IPS-18a (cell line): ENCODE data around the gene CXCL16.

Experiments
- H3K27ac ChIP-seq: one replicate; pipeline ENCODE4 v1.5.1; 2013; ENCODE audit warnings: low read length
- H3K27me3 ChIP-seq: one replicate; pipeline ENCODE4 v1.6.1; 2013; ENCODE audit warnings: mild to moderate bottlenecking, low read length; ENCODE audit not compliant: control insufficient read depth, insufficient read depth
- H3K36me3 ChIP-seq: one replicate; pipeline ENCODE4 v1.6.1; 2013; ENCODE audit warnings: low read depth, low read length; ENCODE audit not compliant: control insufficient read depth
- H3K4me1 ChIP-seq: one replicate; pipeline ENCODE4 v1.6.1; 2013; ENCODE audit warnings: low read depth, low read length; ENCODE audit not compliant: control insufficient read depth
- H3K4me3 ChIP-seq: one replicate; pipeline ENCODE4 v1.5.1; 2013; ENCODE audit warnings: low read length
- H3K9ac ChIP-seq: one replicate; pipeline ENCODE4 v1.6.1; 2013; ENCODE audit warnings: mild to moderate bottlenecking, low read length, moderate library complexity
- H3K9me3 ChIP-seq: one replicate; pipeline ENCODE4 v1.6.1; 2013; ENCODE audit warnings: low read depth, low read length; ENCODE audit not compliant: control insufficient read depth

The CXCL16 gene, protein sequence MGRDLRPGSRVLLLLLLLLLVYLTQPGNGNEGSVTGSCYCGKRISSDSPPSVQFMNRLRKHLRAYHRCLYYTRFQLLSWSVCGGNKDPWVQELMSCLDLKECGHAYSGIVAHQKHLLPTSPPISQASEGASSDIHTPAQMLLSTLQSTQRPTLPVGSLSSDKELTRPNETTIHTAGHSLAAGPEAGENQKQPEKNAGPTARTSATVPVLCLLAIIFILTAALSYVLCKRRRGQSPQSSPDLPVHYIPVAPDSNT

DNA sequence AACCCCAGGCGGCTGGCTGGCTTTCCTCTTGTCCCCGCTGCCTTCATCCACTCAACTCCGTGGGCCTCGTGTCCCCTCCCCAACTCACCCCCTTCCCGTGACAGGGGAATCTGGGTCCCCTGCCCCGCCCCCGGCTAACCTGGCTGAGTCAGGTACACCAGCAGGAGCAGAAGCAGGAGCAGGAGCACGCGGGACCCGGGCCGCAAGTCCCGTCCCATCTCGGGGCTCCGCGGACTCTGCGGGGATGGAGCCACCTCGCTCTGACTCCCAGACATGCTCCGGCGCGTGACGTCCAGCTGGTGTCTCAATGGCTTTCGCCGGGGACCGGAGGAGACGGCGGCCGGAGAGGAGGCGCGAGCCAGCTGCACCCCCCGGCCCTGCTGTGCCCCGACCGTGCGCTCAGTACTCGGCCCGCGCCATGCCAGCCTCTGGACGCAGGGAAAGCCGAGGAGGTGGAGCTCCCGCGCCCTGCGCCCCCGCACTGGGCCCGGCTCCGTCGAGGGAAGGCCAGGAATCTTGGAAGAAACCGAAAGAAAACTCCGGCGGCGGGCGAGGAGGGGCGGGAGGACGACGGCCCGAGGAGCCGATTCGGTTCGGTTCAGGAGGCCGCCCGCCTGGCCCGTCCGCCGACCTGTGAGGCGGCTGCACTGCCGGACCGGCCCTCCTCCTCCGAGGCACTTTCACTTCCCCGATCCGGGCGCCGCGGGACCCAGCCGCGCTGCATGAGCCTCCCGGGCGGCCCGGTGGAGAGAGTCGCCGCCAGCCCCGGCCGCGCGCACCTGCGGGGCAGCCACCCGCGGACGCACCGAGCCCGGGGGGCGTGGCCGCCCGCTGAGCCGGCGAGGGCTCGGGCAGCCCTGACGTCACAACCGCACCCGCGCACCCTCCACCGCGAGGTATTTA lies at the start of gene CXCL16, which contains the start of gene ZMYND15:
Gene CXCL16, minus strand, starts transcription at position 807 of the 903 bp plus-strand sequence. Its CDS starts 589 bp downstream, at position 218.
Gene ZMYND15, plus strand, starts transcription at position 712 of the 903 bp plus-strand sequence. CDS start 716 bp downstream, outside the sequence.
- peaks cover 4% of the 10 kb centered on the region for H3K4me1 ChIP-seq
- no peaks in the 10 kb centered on the region for H3K36me3 ChIP-seq
- no peak within 1 kb of the TSS for H3K27ac ChIP-seq
- peaks cover 82% of the 10 kb centered on the region for H3K27me3 ChIP-seq
- no peak within 1 kb of the TSS for H3K9ac ChIP-seq
- H3K4me3 ChIP-seq = peak within 1 kb of the TSS; percentile 60
- no peaks in the 10 kb centered on the region for H3K9me3 ChIP-seq

DNA sequence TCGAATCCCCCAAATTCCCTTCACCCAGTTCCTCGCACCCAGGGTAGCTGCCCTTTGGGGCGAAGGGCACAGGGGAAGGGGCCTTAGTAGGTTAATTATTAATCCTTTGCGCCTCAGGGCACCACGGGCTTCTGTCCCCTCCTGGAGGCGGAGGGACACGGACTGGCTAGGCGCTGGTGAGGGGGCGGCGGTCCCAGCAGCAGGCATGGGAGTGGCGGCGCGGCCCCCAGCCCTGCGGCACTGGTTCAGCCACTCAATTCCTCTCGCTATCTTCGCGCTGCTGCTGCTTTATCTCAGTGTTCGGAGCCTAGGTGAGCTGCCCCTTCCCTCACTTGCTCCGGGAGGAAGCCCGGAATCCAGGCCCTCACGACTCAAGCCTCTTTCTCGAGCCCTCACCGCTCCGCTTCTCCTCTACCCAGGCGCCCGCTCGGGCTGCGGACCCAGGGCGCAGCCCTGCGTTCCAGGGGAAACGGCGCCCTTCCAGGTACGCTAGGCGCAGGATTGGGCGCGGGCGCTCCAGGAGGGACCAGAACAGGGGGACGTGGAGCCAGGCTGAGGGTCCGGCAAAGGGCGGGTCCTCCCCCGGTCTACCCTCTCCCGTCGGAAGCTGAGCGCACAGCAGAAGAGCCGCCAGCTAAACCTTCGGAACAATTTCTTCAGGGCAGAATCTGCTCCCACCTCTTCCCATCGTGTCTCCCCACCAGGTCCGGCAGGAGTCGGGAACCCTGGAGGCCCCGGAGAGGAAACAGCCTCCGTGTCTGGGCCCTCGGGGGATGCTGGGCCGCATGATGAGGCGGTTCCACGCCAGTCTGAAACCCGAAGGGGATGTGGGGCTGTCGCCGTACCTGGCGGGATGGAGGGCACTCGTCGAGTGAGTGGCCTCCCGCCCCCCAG lies 49.3 kb upstream of the CXCL16 start, which contains the start of gene GLTPD2:
Gene GLTPD2, plus strand, starts transcription at position 158 of the 894 bp plus-strand sequence. Its CDS starts 48 bp downstream, at position 206.
- Histone ChIP-seq H3K27ac (no peak within 1 kb of the TSS), H3K9ac (no peak within 1 kb of the TSS), H3K9me3 (no peaks in the 10 kb centered on the region), H3K36me3 (no peaks in the 10 kb centered on the region), H3K27me3 (peaks cover 74% of the 10 kb centered on the region), H3K4me3 (peak within 1 kb of the TSS; percentile 73), H3K4me1 (no peaks in the 10 kb centered on the region)

- Histone ChIP-seq H3K27ac (no peak overlapping the region), H3K9me3 (no peaks in the 10 kb centered on the region), H3K36me3 (no peaks in the 10 kb centered on the region), H3K4me3 (peak overlapping the region; percentile 73), H3K4me1 (no peaks in the 10 kb centered on the region), H3K27me3 (peaks cover 75% of the 10 kb centered on the region), H3K9ac (no peak overlapping the region)
These were observed 48.6 kb upstream of the CXCL16 start for GRCh38 chr17:4788159-4788806.

DNA sequence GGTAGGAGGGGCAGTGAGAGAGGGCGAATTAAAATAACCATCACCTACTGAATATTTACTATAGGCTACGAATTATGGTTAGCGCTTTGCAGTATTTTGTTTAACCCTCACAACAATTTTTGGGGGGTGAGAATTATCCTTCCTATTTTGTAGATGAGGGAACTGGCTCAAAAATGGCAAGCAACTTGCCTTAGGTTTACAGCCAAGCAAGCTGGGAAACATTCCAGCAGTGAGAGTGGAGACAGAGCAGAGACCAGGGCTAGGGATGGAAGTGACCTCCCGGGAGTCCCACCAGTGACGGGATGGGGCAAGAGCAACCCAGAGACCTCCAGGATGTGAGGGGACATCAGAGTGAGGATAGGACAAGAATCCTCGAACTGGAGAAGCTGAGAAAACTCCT lies 46.8 kb upstream of the CXCL16 start:
- no peaks in the 10 kb centered on the region for H3K9me3 ChIP-seq
- H3K27me3 ChIP-seq = peaks cover 64% of the 10 kb centered on the region
- H3K36me3 ChIP-seq = no peaks in the 10 kb centered on the region
- H3K27ac ChIP-seq = no peak overlapping the region
- H3K4me1 ChIP-seq = no peaks in the 10 kb centered on the region
- H3K9ac ChIP-seq = no peak overlapping the region
- H3K4me3 ChIP-seq = no peak overlapping the region

DNA sequence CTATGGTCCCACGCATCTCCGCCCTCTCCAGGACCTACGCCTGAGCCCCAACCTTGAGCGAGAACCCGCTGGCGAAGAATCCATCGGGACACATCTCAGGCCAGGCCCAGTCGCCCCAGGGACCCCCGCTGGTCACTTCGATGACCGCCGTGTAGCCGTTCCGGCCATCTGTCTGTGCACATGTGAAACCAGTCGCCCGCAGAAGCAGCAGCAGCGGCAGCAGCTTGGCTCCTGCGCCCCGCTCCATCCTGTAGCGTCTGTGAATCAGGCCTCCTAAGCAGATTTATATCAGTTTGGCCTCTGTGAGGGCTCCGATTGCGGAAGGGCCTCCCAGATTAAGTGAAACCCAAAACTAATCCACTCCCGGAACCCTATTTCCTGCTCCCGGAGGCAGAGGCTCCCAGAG lies 46.4 kb upstream of the CXCL16 start, which contains the start of gene VMO1:
Gene VMO1, minus strand, starts transcription at position 259 of the 406 bp plus-strand sequence. Its CDS starts 12 bp downstream, at position 247.
- H3K4me1 ChIP-seq = no peaks in the 10 kb centered on the region
- H3K27me3 ChIP-seq = peaks cover 60% of the 10 kb centered on the region
- no peaks in the 10 kb centered on the region for H3K9me3 ChIP-seq
- H3K27ac ChIP-seq = no peak within 1 kb of the TSS
- H3K4me3 ChIP-seq = no peak within 1 kb of the TSS
- no peaks in the 10 kb centered on the region for H3K36me3 ChIP-seq
- no peak within 1 kb of the TSS for H3K9ac ChIP-seq

GRCh38 chr17:4785311-4786105 lies 45.8 kb upstream of the CXCL16 start:
- Histone ChIP-seq H3K9ac (no peak overlapping the region), H3K9me3 (no peaks in the 10 kb centered on the region), H3K36me3 (no peaks in the 10 kb centered on the region), H3K4me3 (no peak overlapping the region), H3K27me3 (peaks cover 54% of the 10 kb centered on the region), H3K4me1 (no peaks in the 10 kb centered on the region), H3K27ac (no peak overlapping the region)

DNA sequence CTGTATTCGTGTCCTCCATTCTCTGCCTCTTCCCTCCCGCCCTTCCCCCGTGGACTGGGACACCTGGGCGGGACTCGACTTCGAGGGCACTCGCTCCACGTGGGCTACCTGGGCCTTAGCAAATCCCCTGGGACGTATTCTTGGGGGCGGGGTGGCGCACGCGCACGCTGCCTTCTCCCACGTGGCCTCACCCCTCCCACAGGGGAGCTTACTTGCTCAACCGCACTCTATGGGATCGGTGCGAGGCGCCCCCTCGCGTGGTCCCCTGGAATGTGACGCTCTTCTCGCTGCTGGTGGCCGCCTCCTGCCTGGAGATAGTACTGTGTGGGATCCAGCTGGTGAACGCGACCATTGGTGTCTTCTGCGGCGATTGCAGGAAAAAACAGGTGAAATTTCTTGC lies 42.9 kb upstream of the CXCL16 start:
- H3K9me3 ChIP-seq = no peaks in the 10 kb centered on the region
- H3K36me3 ChIP-seq = no peaks in the 10 kb centered on the region
- no peaks in the 10 kb centered on the region for H3K4me1 ChIP-seq
- no peak overlapping the region for H3K4me3 ChIP-seq
- H3K27me3 ChIP-seq = peaks cover 26% of the 10 kb centered on the region
- H3K9ac ChIP-seq = no peak overlapping the region
- no peak overlapping the region for H3K27ac ChIP-seq

GRCh38 chr17:4780325-4780955 lies 40.7 kb upstream of the CXCL16 start:
- Histone ChIP-seq H3K4me1 (no peaks in the 10 kb centered on the region), H3K27me3 (peaks cover 5% of the 10 kb centered on the region), H3K36me3 (no peaks in the 10 kb centered on the region), H3K9ac (no peak overlapping the region), H3K27ac (no peak overlapping the region), H3K4me3 (no peak overlapping the region), H3K9me3 (no peaks in the 10 kb centered on the region)

- H3K4me1 ChIP-seq = no peaks in the 10 kb centered on the region
- H3K36me3 ChIP-seq = no peaks in the 10 kb centered on the region
- no peak overlapping the region for H3K9ac ChIP-seq
- H3K4me3 ChIP-seq = no peak overlapping the region
- H3K27ac ChIP-seq = no peak overlapping the region
- peaks cover 3% of the 10 kb centered on the region for H3K27me3 ChIP-seq
- H3K9me3 ChIP-seq = no peaks in the 10 kb centered on the region
These were observed 38.4 kb upstream of the CXCL16 start for GRCh38 chr17:4777969-4778760.
